HG03439 (cell line): Measurements from ENCODE around the gene GALNT2.

Source experiments
- ATAC-seq: cut with Tn5 transposase; IDR thresholded peaks from one replicate; pipeline ENCODE4 v1.9.1; 2021; ENCODE audit warnings: mild to moderate bottlenecking, moderate library complexity; ENCODE audit not compliant: unreplicated experiment

Gene GALNT2

DNA sequence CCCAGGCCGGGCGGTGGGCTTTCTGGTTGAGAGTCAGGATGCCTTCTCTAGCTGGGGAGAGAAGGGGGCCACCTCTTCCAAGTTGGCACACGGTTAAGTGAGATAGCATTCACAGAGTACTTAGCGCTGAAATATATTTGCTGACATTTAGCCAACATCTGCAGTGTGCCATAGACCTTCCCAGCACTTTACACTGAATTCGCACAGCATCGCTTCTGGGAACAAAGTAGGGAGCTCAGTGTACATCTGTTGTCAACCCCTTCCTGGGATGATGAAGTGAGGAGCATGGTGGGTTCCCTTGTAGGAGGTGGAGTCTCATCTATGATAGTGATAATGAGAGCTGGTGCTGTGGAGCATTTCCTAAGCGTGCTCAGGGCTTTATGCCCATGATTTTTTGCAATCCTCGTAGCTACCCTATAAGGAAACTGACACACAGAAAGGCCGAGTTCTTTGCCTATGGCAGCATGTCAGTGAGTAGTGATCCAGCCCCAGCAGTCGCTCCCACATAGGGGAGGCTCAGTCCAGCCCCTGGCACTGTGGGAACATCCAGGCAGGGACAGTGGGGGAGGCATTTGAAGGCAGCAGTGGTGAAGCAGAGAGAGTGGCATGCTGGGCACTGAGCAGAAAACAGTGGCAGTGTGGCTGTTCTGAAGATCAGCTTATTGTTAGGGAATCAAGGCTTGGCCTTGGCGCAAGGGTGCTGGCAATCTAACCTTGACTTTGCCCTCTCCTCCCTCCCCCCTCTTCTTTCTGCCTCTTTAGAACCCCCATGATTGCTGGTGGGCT lies 182.8 kb downstream of the GALNT2 start:
- no peak for ATAC-seq

DNA sequence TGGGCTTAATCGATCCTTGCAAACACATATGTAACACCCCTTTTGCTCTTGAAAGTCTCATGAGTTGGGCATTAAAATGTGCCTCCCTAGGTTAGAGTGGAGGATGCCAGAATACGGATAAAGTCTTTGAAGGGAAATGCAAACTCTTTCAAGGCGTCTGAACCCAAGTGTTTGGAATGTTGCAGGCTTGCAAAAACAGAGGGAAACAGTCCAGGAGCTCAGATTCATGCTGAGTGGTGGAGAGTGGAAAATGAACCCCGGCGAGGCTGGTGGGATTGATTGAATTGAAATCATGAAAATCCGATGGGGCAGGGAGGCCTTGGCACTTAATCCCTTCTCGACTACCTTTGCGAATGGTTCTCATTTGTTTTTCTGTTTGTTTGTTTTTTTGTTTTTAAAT lies 183.6 kb downstream of the GALNT2 start:
- ATAC-seq, result no peak

- peak; percentile 86 for ATAC-seq
These were observed 184.7 kb downstream of the GALNT2 start for GRCh38 chr1:230251644-230252191.

DNA sequence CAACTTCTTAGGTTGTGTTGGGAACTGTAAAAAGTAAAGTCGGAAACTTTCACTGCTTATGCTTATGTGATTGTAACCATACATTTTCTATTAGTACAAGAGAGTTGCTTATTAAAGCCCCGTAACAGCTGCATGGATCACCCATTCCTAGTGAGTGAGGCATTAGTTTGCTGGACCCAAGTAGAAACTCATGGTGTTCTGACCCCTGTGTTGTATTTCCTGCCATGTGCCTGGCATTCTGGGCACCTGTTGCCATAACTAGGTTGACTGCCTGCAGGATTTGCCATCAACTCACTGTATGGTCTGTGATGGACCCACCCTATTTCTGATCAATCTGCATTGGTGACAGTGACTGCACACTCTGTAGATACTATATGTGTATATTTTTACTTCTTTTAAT lies 186.1 kb downstream of the GALNT2 start:
- no peak for ATAC-seq

- ATAC-seq, result no peak
These were observed 187.2 kb downstream of the GALNT2 start for GRCh38 chr1:230254265-230254664.

GRCh38 chr1:230255116-230255515 lies 188.1 kb downstream of the GALNT2 start:
- no peak for ATAC-seq

DNA sequence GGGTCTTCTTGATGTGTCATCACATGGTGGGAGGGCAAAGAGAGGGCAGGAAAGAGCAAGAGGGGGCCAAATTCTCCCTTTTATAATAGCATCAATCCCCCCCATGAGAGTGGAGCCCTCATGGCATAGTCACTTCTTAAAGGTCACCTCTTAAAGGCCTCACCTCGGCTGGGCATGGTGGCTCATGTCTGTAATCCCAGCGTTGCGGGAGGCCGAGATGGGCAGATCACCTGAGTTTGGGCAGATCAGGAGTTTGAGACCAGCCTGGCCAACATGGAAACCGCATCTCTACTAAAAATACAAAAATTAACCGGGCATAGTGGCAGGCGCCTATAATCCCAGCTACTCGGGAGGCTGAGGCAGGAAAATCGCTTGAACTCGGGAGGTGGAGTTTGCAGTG lies 189.0 kb downstream of the GALNT2 start:
- no peak for ATAC-seq

- no peak for ATAC-seq
These were observed 189.9 kb downstream of the GALNT2 start for GRCh38 chr1:230256896-230257295.

- no peak for ATAC-seq
These were observed 192.6 kb downstream of the GALNT2 start for GRCh38 chr1:230259621-230260020.

DNA sequence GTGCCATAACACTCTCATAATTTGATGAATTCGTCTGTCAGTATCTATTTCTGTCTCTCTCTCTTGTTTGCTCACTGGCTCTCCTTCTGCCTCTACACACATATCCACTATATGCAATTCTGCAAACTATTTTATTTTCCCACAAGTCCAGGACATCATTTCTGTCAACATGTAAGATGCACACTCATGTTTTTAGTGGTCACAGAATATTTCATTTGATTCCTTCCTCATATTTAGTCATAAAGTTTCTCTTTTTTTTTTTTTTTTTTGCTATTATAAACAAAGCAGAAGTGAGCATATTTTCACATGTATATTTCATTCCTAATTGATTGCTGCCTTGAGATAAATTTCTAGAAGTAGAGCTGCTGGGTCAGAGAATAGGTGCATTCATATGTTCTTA lies 193.8 kb downstream of the GALNT2 start:
- no peak for ATAC-seq

GRCh38 chr1:230261928-230262650 lies 195.1 kb downstream of the GALNT2 start:
- ATAC-seq, result no peak

DNA sequence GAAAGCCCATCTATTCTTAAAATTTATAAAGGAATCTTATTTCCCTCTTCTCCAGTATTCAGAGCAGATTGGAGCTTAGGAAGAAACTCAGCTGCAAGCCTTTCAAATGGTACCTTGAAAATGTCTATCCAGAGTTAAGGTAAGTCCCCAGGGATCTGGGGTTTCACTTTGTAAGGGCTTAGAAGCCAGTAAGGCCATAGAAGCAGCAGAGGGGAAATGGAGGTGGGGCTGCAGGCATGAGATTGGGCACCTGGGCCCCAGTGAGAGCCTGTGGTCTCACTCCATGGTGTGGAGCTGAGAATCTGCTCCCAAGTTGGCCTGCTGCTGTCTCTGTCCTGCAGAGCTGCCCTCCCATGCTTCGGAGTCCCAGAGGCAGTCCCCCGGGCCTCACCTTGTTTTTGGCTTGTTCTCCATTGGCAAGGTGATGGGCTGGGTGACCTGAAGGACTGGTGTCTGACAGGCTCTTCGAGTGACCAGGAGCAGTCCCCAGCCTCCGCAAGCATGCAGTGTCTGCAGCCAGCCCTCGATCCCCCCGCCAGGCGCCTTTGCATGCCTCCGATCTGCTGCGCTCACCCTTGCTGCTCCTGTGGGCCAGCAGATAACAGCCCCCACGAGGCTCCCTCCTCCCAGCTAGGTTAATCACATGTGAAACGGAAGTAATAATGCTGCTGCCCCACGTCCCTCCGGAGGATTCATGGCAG lies 196.0 kb downstream of the GALNT2 start:
- ATAC-seq, result no peak

GRCh38 chr1:230263568-230264195 lies 196.6 kb downstream of the GALNT2 start:
- ATAC-seq, result no peak

DNA sequence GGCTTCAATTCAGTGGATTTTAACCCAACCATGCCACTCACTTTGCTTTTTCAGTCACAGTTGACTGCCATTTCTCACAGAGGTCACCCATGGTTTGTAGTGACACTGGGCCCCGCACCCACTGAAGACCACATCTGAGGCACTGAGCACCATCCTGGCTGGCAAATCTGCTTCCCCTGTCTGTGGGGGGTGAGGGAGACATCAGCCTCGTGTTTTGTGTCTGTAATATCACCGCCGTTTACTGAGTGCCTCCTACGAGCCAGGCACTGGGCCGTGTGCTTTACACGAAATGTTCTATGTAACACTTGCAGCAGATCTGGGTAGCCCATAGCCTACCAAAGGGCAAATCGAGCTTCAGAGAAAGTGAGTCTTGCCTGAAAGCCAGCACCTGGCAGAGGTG lies 197.3 kb downstream of the GALNT2 start:
- ATAC-seq, result no peak

- ATAC-seq, result no peak
These were observed 198.4 kb downstream of the GALNT2 start for GRCh38 chr1:230265200-230266115.

DNA sequence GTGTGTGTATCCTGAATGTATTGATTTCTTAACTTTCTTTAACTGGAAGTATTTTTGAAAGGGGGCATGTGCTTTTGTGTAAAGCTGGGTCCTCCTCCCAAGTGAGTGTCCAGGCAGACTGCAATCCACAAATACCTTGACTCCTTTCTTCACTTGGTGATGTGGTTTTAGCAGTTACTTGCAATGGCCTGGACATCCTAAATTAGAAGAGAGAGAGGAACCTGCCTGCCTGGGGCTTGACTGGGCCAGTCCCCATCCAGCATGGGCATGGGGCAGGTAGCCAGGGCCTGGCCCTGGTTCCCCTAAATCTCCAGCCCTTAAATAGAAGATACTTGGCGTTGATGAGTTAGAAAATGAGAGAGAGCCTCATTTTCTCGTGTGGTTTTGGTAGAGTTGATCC lies 199.4 kb downstream of the GALNT2 start:
- no peak for ATAC-seq

- no peak for ATAC-seq
These were observed 200.5 kb downstream of the GALNT2 start for GRCh38 chr1:230267338-230268065.

GRCh38 chr1:230268371-230269170 lies 201.5 kb downstream of the GALNT2 start:
- ATAC-seq, result no peak

DNA sequence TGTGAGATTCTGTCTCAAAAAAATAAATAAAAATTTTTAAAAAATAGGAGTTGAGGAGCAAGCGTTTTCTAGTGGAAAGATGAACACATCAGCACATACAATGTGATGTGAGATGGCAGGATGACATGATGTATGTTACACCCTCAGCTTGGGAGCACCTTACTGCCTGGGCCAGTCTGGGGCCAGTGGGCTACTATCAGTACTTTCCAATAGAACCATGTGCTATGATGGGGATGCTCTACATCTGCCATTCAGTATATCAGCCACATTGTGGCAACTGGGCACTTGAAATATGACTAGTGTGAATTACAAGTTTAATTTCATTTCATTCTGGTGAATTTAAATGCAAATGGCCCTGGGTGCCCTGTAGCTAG lies 203.1 kb downstream of the GALNT2 start:
- ATAC-seq, result no peak
